AG04450 (cell line): ENCODE data around the gene CABS1. TPM values are rescaled to one million over a fixed set of nuclear protein-coding genes. Genes with fewer than 3 reads are reported as not detected.

Experiments used
- CTCF ChIA-PET: fragments of 300-600, 350-600 bp; formaldehyde crosslinking; extraction: SDS; loops from one replicate; lab custom pipeline; 2022; ENCODE audit warnings: antibody characterized with exemption, inconsistent platforms; lab: Charles Lee
- POLR2A ChIA-PET: fragments of 350-600 bp; formaldehyde crosslinking; extraction: SDS; loops from one replicate; lab custom pipeline; 2021; ENCODE audit warnings: antibody characterized with exemption, inconsistent platforms; lab: Yijun Ruan, JAX
- DNase-seq: peaks from one replicate; pipeline ENCODE4 v3.0.0-alpha.2; 2011; ENCODE audit warnings: low read depth, low spot score
- H3K27ac ChIP-seq: one replicate; pipeline ENCODE4 v1.5.1; 2012; ENCODE audit warnings: low read depth, low read length, control low read depth
- H3K27me3 ChIP-seq: one replicate; pipeline ENCODE4 v1.6.0; 2012; ENCODE audit warnings: low read length; ENCODE audit not compliant: control insufficient read depth, insufficient read depth
- H3K4me3 ChIP-seq: 2 replicates; pipeline ENCODE4 v1.5.1; 2011; ENCODE audit warnings: mild to moderate bottlenecking, low read depth, low read length, control low read depth
- H3K9me3 ChIP-seq: 2 replicates; pipeline ENCODE4 v1.5.1; 2012; ENCODE audit warnings: low read length; ENCODE audit not compliant: control insufficient read depth, insufficient read depth
- polyA plus RNA-seq: library from polyadenylated mRNA; depleted of rRNA; stranded (reverse); fragments of >200 nt; gene quantifications from 2 replicates; pipeline ENCODE4 v1.2.3, GENCODE V29; 2011
- TF ChIP-seq, protein P1 (sequence below): IDR thresholded peaks from 2 replicates; pipeline ENCODE4 v1.5.1; 2011; ENCODE audit warnings: low read depth, low read length, control low read depth, inconsistent platforms

Gene CABS1
- polyA plus RNA-seq, 1 experiment = not detected

DNA sequence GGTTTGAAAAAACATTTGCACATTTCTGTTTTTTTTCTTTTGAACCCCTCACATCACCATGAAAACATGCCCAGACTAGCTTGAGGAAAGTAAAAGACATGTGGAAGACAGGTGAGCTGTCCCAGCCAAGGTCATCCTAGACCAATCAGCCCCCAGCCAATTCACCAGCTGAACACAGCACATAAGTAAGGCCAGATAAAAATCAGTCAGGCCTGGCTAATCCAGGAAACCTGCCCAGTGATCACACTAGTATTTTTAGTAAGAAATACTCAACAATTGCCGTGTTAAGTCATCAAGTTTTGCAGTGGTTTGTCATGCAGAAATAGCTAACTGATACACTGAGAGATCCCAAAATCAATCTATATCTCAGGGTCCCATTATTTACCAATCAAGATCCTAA, 21.4 kb downstream of the CABS1 start:
- Histone ChIP-seq H3K27me3 (no peaks in the 10 kb centered on the region), H3K9me3 (no peaks in the 10 kb centered on the region), H3K4me3 (no peak overlapping the region), H3K27ac (no peak overlapping the region)
- CTCF ChIA-PET = no interaction called here
- DNase-seq = no peak
- POLR2A ChIA-PET = no interaction called here
- TF ChIP-seq, protein P1, sequence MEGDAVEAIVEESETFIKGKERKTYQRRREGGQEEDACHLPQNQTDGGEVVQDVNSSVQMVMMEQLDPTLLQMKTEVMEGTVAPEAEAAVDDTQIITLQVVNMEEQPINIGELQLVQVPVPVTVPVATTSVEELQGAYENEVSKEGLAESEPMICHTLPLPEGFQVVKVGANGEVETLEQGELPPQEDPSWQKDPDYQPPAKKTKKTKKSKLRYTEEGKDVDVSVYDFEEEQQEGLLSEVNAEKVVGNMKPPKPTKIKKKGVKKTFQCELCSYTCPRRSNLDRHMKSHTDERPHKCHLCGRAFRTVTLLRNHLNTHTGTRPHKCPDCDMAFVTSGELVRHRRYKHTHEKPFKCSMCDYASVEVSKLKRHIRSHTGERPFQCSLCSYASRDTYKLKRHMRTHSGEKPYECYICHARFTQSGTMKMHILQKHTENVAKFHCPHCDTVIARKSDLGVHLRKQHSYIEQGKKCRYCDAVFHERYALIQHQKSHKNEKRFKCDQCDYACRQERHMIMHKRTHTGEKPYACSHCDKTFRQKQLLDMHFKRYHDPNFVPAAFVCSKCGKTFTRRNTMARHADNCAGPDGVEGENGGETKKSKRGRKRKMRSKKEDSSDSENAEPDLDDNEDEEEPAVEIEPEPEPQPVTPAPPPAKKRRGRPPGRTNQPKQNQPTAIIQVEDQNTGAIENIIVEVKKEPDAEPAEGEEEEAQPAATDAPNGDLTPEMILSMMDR = no peak

DNA sequence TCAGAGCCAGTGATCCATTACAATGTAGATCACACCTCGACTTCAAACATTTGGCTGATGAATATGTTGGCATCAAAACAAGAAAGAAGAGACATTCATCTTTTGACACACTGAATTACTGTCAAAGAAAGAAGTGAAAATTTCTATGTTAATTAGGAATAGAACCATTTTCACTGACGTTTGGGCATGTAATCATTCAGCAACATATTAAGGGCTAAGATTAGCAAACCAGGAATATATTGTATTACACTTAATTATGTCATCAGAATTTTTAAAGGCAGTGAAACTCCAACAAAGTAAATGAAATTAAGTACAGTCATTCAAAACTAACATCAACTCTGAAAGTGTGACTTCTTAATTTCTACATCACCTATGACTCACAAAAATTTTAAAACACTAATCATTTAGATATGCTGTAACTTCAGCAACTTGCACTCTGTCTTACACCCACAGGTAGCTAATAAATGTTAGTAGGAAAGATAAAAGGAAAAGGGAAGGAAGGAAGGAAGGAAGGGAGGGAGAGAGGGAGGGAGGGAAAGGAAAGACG, 24.4 kb downstream of the CABS1 start:
- Histone ChIP-seq H3K27me3 (no peaks in the 10 kb centered on the region), H3K4me3 (no peak overlapping the region), H3K27ac (no peak overlapping the region), H3K9me3 (no peaks in the 10 kb centered on the region)
- CTCF ChIA-PET = no interaction called here
- TF ChIP-seq, protein P1 = no peak
- DNase-seq = no peak
- POLR2A ChIA-PET = no interaction called here

DNA sequence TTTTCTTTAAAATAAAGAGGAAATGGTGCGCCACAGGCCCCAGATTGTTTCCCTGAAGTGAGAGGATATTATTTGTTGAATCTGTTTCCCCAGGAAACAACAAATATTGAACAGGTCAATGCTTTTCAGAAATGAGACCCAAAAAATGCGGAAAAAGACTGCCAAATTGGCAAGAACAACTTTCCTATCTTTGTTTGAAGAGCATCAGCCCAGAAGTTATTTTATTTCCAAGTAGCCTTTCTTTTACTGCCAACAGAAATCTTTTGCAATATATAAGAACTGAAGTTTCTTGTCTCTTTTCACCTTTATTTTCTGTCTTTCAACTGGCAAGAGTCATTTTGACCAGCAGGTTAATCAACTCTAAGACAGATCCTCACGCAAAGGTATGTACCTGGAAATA, 25.7 kb downstream of the CABS1 start, which contains the start of gene SMR3A:
SMR3A (plus strand) TSS at position 301 of the 400 bp plus-strand sequence. CDS start 1,356 bp downstream, outside the sequence.
- TF ChIP-seq, protein P1 = no peak
- ChIA-PET POLR2A (no interaction called here), CTCF (interaction anchor here (0.6 kb wide), 1 partner anchor 161 kb away, joined by 3 read pairs; no protein-coding TSS in a partner anchor)
- Histone ChIP-seq H3K9me3 (no peaks in the 10 kb centered on the region), H3K4me3 (no peak within 1 kb of the TSS), H3K27me3 (no peaks in the 10 kb centered on the region), H3K27ac (no peak within 1 kb of the TSS)
- DNase-seq = no peak

DNA sequence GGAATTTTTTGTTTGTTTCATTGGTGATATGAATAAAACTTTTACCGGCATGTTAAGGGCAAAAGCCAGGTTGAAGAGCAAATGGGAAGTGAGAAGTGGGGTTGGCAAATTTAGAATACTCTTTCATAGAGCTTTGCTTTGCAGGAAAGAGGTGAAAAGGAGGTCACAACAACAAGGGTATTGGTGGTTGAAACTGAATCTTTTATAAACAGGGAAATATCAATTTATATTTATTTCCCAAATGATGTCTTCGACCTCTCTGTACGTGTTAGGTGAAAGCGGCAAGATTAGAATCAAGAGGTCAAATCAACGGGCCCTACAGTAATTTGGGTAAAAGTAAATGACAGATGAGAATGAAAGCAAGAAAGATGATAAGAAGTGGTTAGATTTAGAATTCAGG, 29.2 kb downstream of the CABS1 start:
- ChIA-PET CTCF (no interaction called here), POLR2A (no interaction called here)
- no peak overlapping the region for H3K4me3 ChIP-seq
- no peak overlapping the region for H3K27ac ChIP-seq
- no peaks in the 10 kb centered on the region for H3K27me3 ChIP-seq
- TF ChIP-seq, protein P1 = no peak
- H3K9me3 ChIP-seq = no peaks in the 10 kb centered on the region
- DNase-seq = no peak

DNA sequence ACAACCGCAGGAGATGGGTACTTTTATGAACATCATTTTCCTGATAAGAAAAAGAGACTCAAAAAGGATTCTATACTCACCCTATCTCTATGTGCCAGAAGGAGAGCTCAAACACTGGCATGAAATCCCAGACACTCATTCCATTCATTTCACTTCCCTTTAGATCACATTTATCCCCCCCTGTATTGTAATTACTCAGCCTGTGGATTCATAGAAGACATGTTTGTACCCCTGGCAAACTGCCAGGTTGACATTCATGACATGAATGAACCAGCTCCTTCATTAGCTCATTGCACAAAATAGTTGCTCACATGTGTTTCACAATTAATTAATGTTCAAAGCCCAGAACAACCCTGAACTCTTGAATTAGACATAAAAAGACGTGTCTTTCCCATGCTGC, 30.7 kb downstream of the CABS1 start:
- H3K4me3 ChIP-seq = no peak overlapping the region
- CTCF ChIA-PET = no interaction called here
- DNase-seq = no peak
- no peak overlapping the region for H3K27ac ChIP-seq
- POLR2A ChIA-PET = no interaction called here
- TF ChIP-seq, protein P1 = no peak
- no peaks in the 10 kb centered on the region for H3K27me3 ChIP-seq
- H3K9me3 ChIP-seq = no peaks in the 10 kb centered on the region
